CD8-positive, alpha-beta memory T cell (primary cell): ENCODE data around the gene PIGV. TPM values are rescaled to one million over a fixed set of nuclear protein-coding genes. Genes with fewer than 3 reads are reported as not detected.
"Not testable (repeated sequence)": the region's sequence is repeated elsewhere in the genome, so short reads cannot be mapped to it uniquely, and the experiment has no call there.

ENCODE experiments used
- CTCF ChIA-PET: fragments of 350-600 bp; sonication (Branson Sonifier 250); formaldehyde crosslinking; loops from one replicate; lab custom pipeline; 2021; ENCODE audit warnings: antibody characterized with exemption; lab: Charles Lee
- POLR2A ChIA-PET: fragments of 350-600 bp; sonication (Branson Sonifier 250); formaldehyde crosslinking; loops from one replicate; lab custom pipeline; 2021; ENCODE audit warnings: antibody characterized with exemption; lab: Charles Lee
- DNase-seq, 5 donors: peaks; one replicate each; pipeline versions ENCODE4 v3.0.0 to v3.0.0-alpha.2; 2020 to 2022; ENCODE audit warnings: mixed read lengths in 1 of 5
- H3K27ac ChIP-seq: one replicate; pipeline ENCODE4 v1.7.0; 2013; ENCODE audit warnings: low read depth, mild to moderate bottlenecking, low read length, moderate library complexity
- H3K27me3 ChIP-seq: 2 replicates; pipeline ENCODE4 v1.7.0; 2013; ENCODE audit warnings: low read length, mild to moderate bottlenecking; ENCODE audit not compliant: insufficient read depth, poor library complexity, severe bottlenecking
- H3K36me3 ChIP-seq: 2 replicates; pipeline ENCODE4 v1.7.0; 2013; ENCODE audit warnings: mild to moderate bottlenecking, low read length, moderate library complexity; ENCODE audit not compliant: insufficient read depth
- H3K4me1 ChIP-seq: 2 replicates; pipeline ENCODE4 v1.7.0; 2013; ENCODE audit warnings: mild to moderate bottlenecking, low read length, moderate library complexity; ENCODE audit not compliant: insufficient read depth
- H3K4me3 ChIP-seq: 2 replicates; pipeline ENCODE4 v1.7.0; 2013; ENCODE audit warnings: mild to moderate bottlenecking, low read length
- H3K9me3 ChIP-seq: 2 replicates; pipeline ENCODE4 v1.7.0; 2013; ENCODE audit warnings: mild to moderate bottlenecking, low read length
- H3K27ac Mint-ChIP-seq, 8 donors: one replicate each; pipeline ENCODE4 v1.8.0; 2020 to 2021; ENCODE audit warnings: mixed read lengths in 8 of 8, mild to moderate bottlenecking in 6 of 8, inconsistent platforms in 3 of 8, moderate library complexity in 3 of 8
- H3K27me3 Mint-ChIP-seq, 2 donors: one replicate each; pipeline ENCODE4 v1.8.0; 2020 to 2021; ENCODE audit warnings: mixed read lengths in 2 of 2, mild to moderate bottlenecking in 1 of 2, moderate library complexity in 1 of 2
- H3K36me3 Mint-ChIP-seq, 3 donors: one replicate each; pipeline ENCODE4 v1.8.0; 2020 to 2021; ENCODE audit warnings: mixed read lengths in 3 of 3, inconsistent platforms in 1 of 3, mild to moderate bottlenecking in 1 of 3
- H3K4me1 Mint-ChIP-seq, 3 donors: one replicate each; pipeline ENCODE4 v1.8.0; 2020 to 2021; ENCODE audit warnings: mixed read lengths in 3 of 3, inconsistent platforms in 1 of 3, mild to moderate bottlenecking in 1 of 3
- H3K4me3 Mint-ChIP-seq, 7 donors: one replicate each; pipeline ENCODE4 v1.8.0; 2020 to 2021; ENCODE audit warnings: mixed read lengths in 7 of 7, mild to moderate bottlenecking in 6 of 7, moderate library complexity in 4 of 7, inconsistent platforms in 2 of 7
- H3K9me3 Mint-ChIP-seq, 5 donors: one replicate each; pipeline ENCODE4 v1.8.0; 2020 to 2022; ENCODE audit warnings: mixed read lengths in 5 of 5, mild to moderate bottlenecking in 3 of 5, moderate library complexity in 2 of 5, inconsistent platforms in 1 of 5
- polyA plus RNA-seq: library from polyadenylated mRNA; unstranded; fragments of 300-500 nt; fragmentation: Illumina TruSeq; gene quantifications from one replicate; pipeline ENCODE4 v1.2.3, GENCODE V29; 2021
- total RNA-seq, 2 experiments: library from RNA; stranded (reverse); gene quantifications; one replicate each; pipeline ENCODE4 v1.2.3, GENCODE V29; 2021

Gene PIGV
- total and polyA plus RNA-seq, 3 experiments from 2014 or later, result 19.1 to 24.9 (median 23.6) TPM

DNA sequence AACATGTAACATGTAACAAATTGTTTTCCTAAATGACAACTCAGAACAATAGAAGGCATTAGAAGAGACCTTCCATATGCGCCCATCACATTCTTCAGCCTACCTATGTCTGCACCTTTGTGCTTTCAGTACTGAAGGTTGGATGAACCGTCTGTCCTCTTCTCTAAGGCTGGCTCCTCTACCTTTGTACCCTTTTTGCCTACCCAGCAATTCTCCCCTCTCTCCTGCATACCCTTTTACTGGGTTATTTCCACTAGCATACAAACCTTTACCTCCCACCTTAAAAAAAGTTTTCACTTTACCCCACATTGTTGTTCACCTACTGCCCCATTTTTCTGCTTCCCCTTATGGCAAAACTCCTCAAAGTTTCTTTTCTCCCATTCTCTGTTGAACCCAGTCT, 5.2 kb downstream of the PIGV start:
- Mint-ChIP-seq H3K9me3 (no peaks in the 10 kb centered on the region), H3K4me3 (no peak overlapping the region), H3K27me3 (no peaks in the 10 kb centered on the region), H3K4me1 (peaks cover 45 to 60% (median 57%) of the 10 kb centered on the region in 3 donors), H3K36me3 (peaks cover 0 to 63% (median 22%) of the 10 kb centered on the region in 3 donors), H3K27ac (peak overlapping the region; percentile 10 to 70 (median 40))
- peaks cover 33% of the 10 kb centered on the region for H3K4me1 ChIP-seq
- H3K9me3 ChIP-seq, result no peaks in the 10 kb centered on the region
- no peak overlapping the region for H3K4me3 ChIP-seq
- no peak for DNase-seq
- ChIA-PET POLR2A (no interaction called here), CTCF (interaction anchor here (6.2 kb wide), 1 partner anchor 190 kb away, joined by 203 read pairs; no protein-coding TSS in a partner anchor)
- H3K27me3 ChIP-seq, result no peaks in the 10 kb centered on the region
- no peak overlapping the region for H3K27ac ChIP-seq
- H3K36me3 ChIP-seq, result peaks cover 13% of the 10 kb centered on the region

DNA sequence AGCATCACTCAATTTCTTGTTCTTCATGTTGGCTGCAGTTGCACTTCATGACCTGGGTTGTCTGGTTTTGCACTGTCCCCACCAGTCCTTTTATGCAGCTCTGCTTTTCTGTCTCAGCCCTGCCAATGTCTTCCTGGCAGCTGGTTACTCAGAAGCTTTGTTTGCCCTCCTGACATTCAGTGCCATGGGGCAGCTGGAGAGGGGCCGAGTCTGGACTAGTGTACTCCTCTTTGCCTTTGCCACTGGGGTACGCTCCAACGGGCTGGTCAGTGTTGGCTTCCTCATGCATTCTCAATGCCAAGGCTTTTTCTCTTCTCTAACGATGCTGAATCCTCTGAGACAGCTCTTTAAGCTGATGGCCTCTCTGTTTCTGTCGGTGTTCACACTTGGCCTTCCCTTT, 6.6 kb downstream of the PIGV start:
- Histone ChIP-seq H3K4me1 (peaks cover 30% of the 10 kb centered on the region), H3K27ac (no peak overlapping the region), H3K36me3 (peaks cover 13% of the 10 kb centered on the region), H3K9me3 (no peaks in the 10 kb centered on the region), H3K4me3 (no peak overlapping the region), H3K27me3 (no peaks in the 10 kb centered on the region)
- Mint-ChIP-seq H3K36me3 (peaks cover 0 to 60% (median 22%) of the 10 kb centered on the region in 3 donors), H3K4me3 (no peak overlapping the region), H3K9me3 (no peaks in the 10 kb centered on the region), H3K27me3 (no peaks in the 10 kb centered on the region), H3K27ac (peak overlapping the region in 3 of 8 donors; percentile 10 to 71 (median 51)), H3K4me1 (peaks cover 40 to 64% (median 56%) of the 10 kb centered on the region in 3 donors)
- CTCF ChIA-PET, result interaction anchor here (0.7 to 3.8 kb wide), 4 partner anchors 16 to 195 kb away, joined by 3 to 17 read pairs (median 3); no protein-coding TSS in a partner anchor
- POLR2A ChIA-PET, result no interaction called here
- DNase-seq, result no peak

DNA sequence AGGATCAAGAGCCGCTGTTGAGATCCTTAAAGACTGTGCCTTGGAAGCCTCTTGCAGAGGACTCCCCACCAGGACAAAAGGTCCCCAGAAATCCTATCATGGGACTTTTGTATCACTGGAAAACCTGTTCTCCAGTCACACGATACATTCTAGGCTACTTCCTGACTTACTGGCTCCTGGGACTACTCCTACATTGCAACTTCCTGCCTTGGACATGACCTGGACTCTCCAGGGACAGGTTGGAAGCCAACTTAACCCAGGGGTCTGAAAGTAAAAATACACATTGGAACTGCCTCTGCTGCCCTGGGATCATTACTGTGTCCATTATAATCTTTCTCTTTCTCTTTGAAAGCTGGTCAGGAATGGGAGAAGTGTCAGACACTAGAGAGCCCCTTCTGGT, 9.9 kb downstream of the PIGV start:
- no peaks in the 10 kb centered on the region for H3K9me3 ChIP-seq
- ChIA-PET CTCF (interaction anchor here (0.6 to 3.8 kb wide), 5 partner anchors 9 to 196 kb away, joined by 3 to 17 read pairs (median 3); no protein-coding TSS in a partner anchor), POLR2A (no interaction called here)
- H3K4me1 ChIP-seq, result peaks cover 37% of the 10 kb centered on the region
- no peak overlapping the region for H3K4me3 ChIP-seq
- Mint-ChIP-seq H3K27ac (peak overlapping the region; percentile 63 to 97 (median 85)), H3K27me3 (no peaks in the 10 kb centered on the region), H3K4me3 (no peak overlapping the region), H3K4me1 (peaks cover 44 to 67% (median 62%) of the 10 kb centered on the region in 3 donors), H3K36me3 (peaks cover 0 to 46% (median 23%) of the 10 kb centered on the region in 3 donors), H3K9me3 (no peaks in the 10 kb centered on the region)
- H3K27ac ChIP-seq, result no peak overlapping the region
- H3K36me3 ChIP-seq, result peaks cover 13% of the 10 kb centered on the region
- DNase-seq, result no peak
- no peaks in the 10 kb centered on the region for H3K27me3 ChIP-seq

GRCh38 chr1:26799479-26800142, 11.9 kb downstream of the PIGV start:
- H3K27ac ChIP-seq, result peak overlapping the region; percentile 65
- Mint-ChIP-seq H3K36me3 (peaks cover 0 to 27% (median 12%) of the 10 kb centered on the region in 3 donors), H3K4me1 (peaks cover 38 to 59% (median 55%) of the 10 kb centered on the region in 3 donors), H3K4me3 (peak overlapping the region; percentile 4 to 83 (median 77)), H3K9me3 (no peaks in the 10 kb centered on the region), H3K27ac (peak overlapping the region; percentile 94 to 98 (median 97)), H3K27me3 (no peaks in the 10 kb centered on the region)
- no peaks in the 10 kb centered on the region for H3K27me3 ChIP-seq
- ChIA-PET CTCF (interaction anchor here (0.6 to 3.8 kb wide), 12 partner anchors 10 to 201 kb away, joined by 3 to 55 read pairs (median 5); partner anchors contain the start of gene PIGV), POLR2A (interaction anchor here (0.9 to 3.0 kb wide), 7 partner anchors 11 to 108 kb away, joined by 3 to 26 read pairs (median 7); partner anchors contain the start of genes ARID1A, GPATCH3 and PIGV)
- H3K36me3 ChIP-seq, result peaks cover 6% of the 10 kb centered on the region
- peaks cover 37% of the 10 kb centered on the region for H3K4me1 ChIP-seq
- peak overlapping the region; percentile 10 for H3K4me3 ChIP-seq
- DNase-seq, result peak in 1 of 5 donors; percentile 55
- no peaks in the 10 kb centered on the region for H3K9me3 ChIP-seq

DNA sequence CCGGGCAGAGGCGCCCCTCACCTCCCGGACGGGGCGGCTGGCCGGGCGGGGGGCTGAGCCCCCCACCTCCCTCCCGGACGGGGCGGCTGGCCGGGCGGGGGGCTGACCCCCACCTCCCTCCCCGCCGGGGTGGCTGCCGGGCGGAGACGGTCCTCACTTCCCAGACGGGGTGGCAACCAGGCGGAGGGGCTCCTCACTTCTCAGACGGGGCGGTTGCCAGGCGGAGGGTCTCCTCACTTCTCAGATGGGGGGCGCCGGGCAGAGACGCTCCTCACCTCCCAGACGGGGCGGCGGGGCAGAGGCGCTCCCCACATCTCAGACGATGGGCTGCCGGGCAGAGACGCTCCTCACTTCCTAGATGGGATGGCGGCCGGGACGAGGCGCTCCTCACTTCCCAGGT, 16.2 kb downstream of the PIGV start:
- H3K4me1 ChIP-seq, result peaks cover 37% of the 10 kb centered on the region
- DNase-seq, H3K27ac ChIP-seq, H3K36me3 Mint-ChIP-seq, H3K4me3 ChIP-seq, H3K36me3 ChIP-seq, CTCF ChIA-PET, H3K9me3 Mint-ChIP-seq, H3K9me3 ChIP-seq, H3K4me3 Mint-ChIP-seq, H3K27me3 Mint-ChIP-seq, POLR2A ChIA-PET, H3K27me3 ChIP-seq, H3K27ac Mint-ChIP-seq: not testable (repeated sequence)
- H3K4me1 Mint-ChIP-seq, result peaks cover 37 to 42% (median 41%) of the 10 kb centered on the region in 3 donors

DNA sequence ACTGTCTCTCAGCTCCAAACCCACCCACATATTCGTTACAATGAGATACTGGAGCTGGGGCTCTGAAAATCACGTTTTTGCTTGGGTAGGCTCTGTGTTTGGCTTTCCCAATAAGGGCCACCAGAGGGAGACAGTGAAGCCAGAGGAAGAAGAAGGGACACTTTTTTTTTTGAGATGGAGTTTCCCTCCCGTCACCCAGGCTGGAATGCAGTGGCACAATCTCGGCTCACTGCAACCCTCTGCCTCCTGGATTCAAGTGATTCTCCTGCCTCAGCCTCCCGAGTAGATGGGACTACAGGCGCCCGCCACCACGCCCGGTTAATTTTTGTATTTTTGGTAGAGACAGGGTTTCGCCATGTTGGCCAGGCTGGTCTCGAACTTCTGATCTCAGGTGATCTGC, 22.4 kb downstream of the PIGV start:
- not testable (repeated sequence) for H3K36me3 Mint-ChIP-seq, H3K36me3 ChIP-seq, H3K9me3 Mint-ChIP-seq, H3K27me3 Mint-ChIP-seq, H3K4me3 ChIP-seq, H3K27ac ChIP-seq, H3K9me3 ChIP-seq, H3K27me3 ChIP-seq
- Mint-ChIP-seq H3K27ac (peak overlapping the region; percentile 56 to 96 (median 93)), H3K4me3 (peak overlapping the region; percentile 46 to 84 (median 76)), H3K4me1 (peaks cover 23 to 25% (median 25%) of the 10 kb centered on the region in 3 donors)
- POLR2A ChIA-PET, result interaction anchor here (0.7 to 2.9 kb wide), 3 partner anchors 23 to 251 kb away, joined by 3 to 12 read pairs (median 3); no protein-coding TSS in a partner anchor
- DNase-seq, result peak; percentile 57 to 84 (median 74)
- peaks cover 11% of the 10 kb centered on the region for H3K4me1 ChIP-seq
- CTCF ChIA-PET, result interaction anchor here (0.7 to 4.9 kb wide), 25 partner anchors 9 to 309 kb away, joined by 3 to 68 read pairs (median 5); partner anchors contain the start of gene PIGV

GRCh38 chr1:26811057-26811456, 23.3 kb downstream of the PIGV start:
- no peaks in the 10 kb centered on the region for H3K36me3 ChIP-seq
- CTCF ChIA-PET, result interaction anchor here (1.2 to 4.9 kb wide), 13 partner anchors 9 to 310 kb away, joined by 3 to 68 read pairs (median 17); partner anchors contain the start of gene PIGV
- H3K4me1 ChIP-seq, result peaks cover 11% of the 10 kb centered on the region
- no peaks in the 10 kb centered on the region for H3K36me3 Mint-ChIP-seq
- no peaks in the 10 kb centered on the region for H3K9me3 ChIP-seq
- peak overlapping the region; percentile 59 to 96 (median 92) for H3K27ac Mint-ChIP-seq
- H3K4me3 Mint-ChIP-seq, result peak overlapping the region; percentile 11 to 76 (median 55)
- no peaks in the 10 kb centered on the region for H3K27me3 ChIP-seq
- POLR2A ChIA-PET, result interaction anchor here (1.1 to 2.9 kb wide), 3 partner anchors 22 to 209 kb away, joined by 3 to 12 read pairs (median 4); no protein-coding TSS in a partner anchor
- H3K27me3 Mint-ChIP-seq, result no peaks in the 10 kb centered on the region
- DNase-seq, result peak in 1 of 5 donors; percentile 60
- H3K4me3 ChIP-seq, result no peak overlapping the region
- peaks cover 21% of the 10 kb centered on the region in 3 donors for H3K4me1 Mint-ChIP-seq
- H3K27ac ChIP-seq, result no peak overlapping the region
- H3K9me3 Mint-ChIP-seq, result no peaks in the 10 kb centered on the region
